Stimulated activated CD8-positive, alpha-beta memory T cell treated with anti-CD3 and anti-CD28 coated beads, Interleukin-12 subunit alpha, Interleukin-12 subunit beta, amount 100 ng/mL, for 24 hours (primary cell): ENCODE measurements around the gene ROMO1.

ENCODE experiments used
- DNase-seq: peaks from one replicate; pipeline ENCODE4 v3.0.0-alpha.2; 2020; ENCODE audit errors: extremely low read depth

Gene ROMO1

GRCh38 chr20:35699127-35699956 lies at the start of gene ROMO1, which contains the start of gene NFS1:
TSS of gene ROMO1 (plus strand) at chr20:35699405. CDS start at chr20:35699633, 228 bp downstream.
TSS of gene NFS1 (minus strand) at chr20:35699352. CDS start at chr20:35699288, 64 bp downstream.
- DNase-seq = peak; percentile 67

- no peak for DNase-seq
Observed at GRCh38 chr20:35650632-35651031, 48.6 kb upstream of the ROMO1 start.

GRCh38 chr20:35651958-35652357 lies 47.2 kb upstream of the ROMO1 start:
- no peak for DNase-seq

- no peak for DNase-seq
Observed at GRCh38 chr20:35652641-35653429, 46.4 kb upstream of the ROMO1 start.

GRCh38 chr20:35653430-35653734 lies 45.8 kb upstream of the ROMO1 start:
- DNase-seq = no peak

GRCh38 chr20:35653893-35654292 lies 45.3 kb upstream of the ROMO1 start:
- DNase-seq = no peak

- no peak for DNase-seq
Observed at GRCh38 chr20:35654415-35654814, 44.8 kb upstream of the ROMO1 start.

- DNase-seq = no peak
Observed at GRCh38 chr20:35657271-35657670, 41.9 kb upstream of the ROMO1 start.

- DNase-seq = no peak
Observed at GRCh38 chr20:35660122-35660937, 38.9 kb upstream of the ROMO1 start.

- no peak for DNase-seq
Observed at GRCh38 chr20:35661053-35661452, 38.2 kb upstream of the ROMO1 start.

GRCh38 chr20:35661908-35662307 lies 37.3 kb upstream of the ROMO1 start:
- DNase-seq = no peak

- DNase-seq = no peak
Observed at GRCh38 chr20:35662551-35662950, 36.7 kb upstream of the ROMO1 start.

GRCh38 chr20:35663516-35664465 lies 35.4 kb upstream of the ROMO1 start:
- DNase-seq = peak; percentile 16

- peak; percentile 75 for DNase-seq
Observed at GRCh38 chr20:35664466-35665206, 34.6 kb upstream of the ROMO1 start, which contains the start of the genes CPNE1 and RBM12. TSS of gene CPNE1 (minus strand) at chr20:35664900. CDS start at chr20:35632923, 31,977 bp downstream. TSS of gene RBM12 (minus strand) at chr20:35664900. CDS start at chr20:35655322, 9,578 bp downstream.

- DNase-seq = no peak
Observed at GRCh38 chr20:35665949-35666288, 33.3 kb upstream of the ROMO1 start.

- DNase-seq = no peak
Observed at GRCh38 chr20:35669221-35669620, 30.0 kb upstream of the ROMO1 start.

GRCh38 chr20:35669681-35670080 lies 29.5 kb upstream of the ROMO1 start:
- no peak for DNase-seq

GRCh38 chr20:35673884-35674283 lies 25.3 kb upstream of the ROMO1 start:
- no peak for DNase-seq

- no peak for DNase-seq
Observed at GRCh38 chr20:35674921-35675320, 24.3 kb upstream of the ROMO1 start.
